ENCODE results near the gene GNPNAT1. TPM values are rescaled to one million over a fixed set of nuclear protein-coding genes. Genes with fewer than 3 reads are reported as not detected.

Gene GNPNAT1
- total RNA-seq, 6 experiments from 2014 or later = 43.1 to 53.6 (median 47.2) TPM

DNA sequence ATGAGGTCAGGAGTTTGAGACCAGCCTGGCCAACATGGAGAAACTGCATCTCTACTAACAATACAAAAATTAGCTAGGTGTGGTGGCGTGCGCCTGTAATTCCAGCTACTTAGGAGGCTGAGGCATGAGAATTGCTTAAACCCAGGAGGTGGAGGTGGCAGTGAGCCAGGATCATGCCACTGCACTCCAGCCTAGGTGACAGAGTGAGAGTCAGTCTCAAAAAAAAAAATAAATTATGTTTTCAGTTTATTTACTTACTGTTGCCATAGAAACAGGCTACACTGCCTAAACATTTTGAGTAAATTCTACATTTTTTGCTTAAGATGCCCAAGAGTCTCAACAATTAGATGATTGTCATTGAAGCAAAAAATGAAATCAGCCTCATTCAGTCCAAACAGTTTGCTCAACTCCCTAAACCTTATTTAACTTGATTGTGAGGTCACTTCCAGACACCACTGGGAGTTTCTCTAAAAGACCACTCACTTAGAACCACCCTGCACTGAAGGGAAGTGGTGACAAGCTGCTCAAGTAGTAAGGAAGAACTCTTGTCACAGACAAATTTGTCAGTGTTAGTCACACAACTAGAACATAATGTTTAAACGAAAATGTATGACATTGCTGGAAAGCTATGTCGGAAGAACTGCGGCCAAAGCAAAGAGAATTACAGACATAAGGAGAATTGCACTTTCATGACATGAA lies 9.8 kb upstream of the GNPNAT1 start:
- peak; percentile 90 for DNase-seq
- Mint-ChIP-seq H3K27ac (peak overlapping the region; percentile 95), H3K9me3 (no peaks in the 10 kb centered on the region), H3K4me1 (ENCODE audit: low read depth) (peaks cover 42% of the 10 kb centered on the region), H3K36me3 (ENCODE audit: low read depth) (no peaks in the 10 kb centered on the region), H3K4me3 (peak overlapping the region; percentile 67), H3K27me3 (ENCODE audit: insufficient read depth) (peaks cover 2% of the 10 kb centered on the region; the same call in 1 of the 2 replicates)
- TF ChIP-seq, protein P1, sequence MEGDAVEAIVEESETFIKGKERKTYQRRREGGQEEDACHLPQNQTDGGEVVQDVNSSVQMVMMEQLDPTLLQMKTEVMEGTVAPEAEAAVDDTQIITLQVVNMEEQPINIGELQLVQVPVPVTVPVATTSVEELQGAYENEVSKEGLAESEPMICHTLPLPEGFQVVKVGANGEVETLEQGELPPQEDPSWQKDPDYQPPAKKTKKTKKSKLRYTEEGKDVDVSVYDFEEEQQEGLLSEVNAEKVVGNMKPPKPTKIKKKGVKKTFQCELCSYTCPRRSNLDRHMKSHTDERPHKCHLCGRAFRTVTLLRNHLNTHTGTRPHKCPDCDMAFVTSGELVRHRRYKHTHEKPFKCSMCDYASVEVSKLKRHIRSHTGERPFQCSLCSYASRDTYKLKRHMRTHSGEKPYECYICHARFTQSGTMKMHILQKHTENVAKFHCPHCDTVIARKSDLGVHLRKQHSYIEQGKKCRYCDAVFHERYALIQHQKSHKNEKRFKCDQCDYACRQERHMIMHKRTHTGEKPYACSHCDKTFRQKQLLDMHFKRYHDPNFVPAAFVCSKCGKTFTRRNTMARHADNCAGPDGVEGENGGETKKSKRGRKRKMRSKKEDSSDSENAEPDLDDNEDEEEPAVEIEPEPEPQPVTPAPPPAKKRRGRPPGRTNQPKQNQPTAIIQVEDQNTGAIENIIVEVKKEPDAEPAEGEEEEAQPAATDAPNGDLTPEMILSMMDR (IDR thresholded peaks at IDR 0.05) = no peak

DNA sequence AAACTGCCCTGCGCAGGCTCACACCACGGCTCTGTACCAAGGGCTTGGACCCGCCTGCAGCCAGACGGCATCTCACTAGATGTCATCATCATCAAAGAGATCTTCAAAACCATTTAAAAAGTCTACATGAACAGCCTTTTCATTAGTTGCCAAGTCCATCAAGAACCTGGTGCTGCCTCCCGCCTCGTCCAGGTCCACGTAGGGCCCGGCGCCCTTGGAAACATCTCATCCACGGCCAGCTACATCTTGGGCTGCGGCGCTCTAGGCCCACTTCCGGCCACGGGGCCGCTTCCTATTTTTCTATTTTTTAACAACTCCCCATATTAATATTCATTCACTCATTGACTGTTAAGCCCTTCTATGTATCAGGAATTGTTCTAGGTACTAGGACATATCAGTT lies 7.4 kb upstream of the GNPNAT1 start:
- TF ChIP-seq, protein P1 (IDR thresholded peaks at IDR 0.05) = no peak
- H3K4me1 Mint-ChIP-seq (ENCODE audit: low read depth) = peaks cover 42% of the 10 kb centered on the region
- peaks cover 2% of the 10 kb centered on the region; the same call in 1 of the 2 replicates for H3K27me3 Mint-ChIP-seq (ENCODE audit: insufficient read depth)
- H3K36me3 Mint-ChIP-seq (ENCODE audit: low read depth) = no peaks in the 10 kb centered on the region
- DNase-seq = no peak
- H3K9me3 Mint-ChIP-seq = no peaks in the 10 kb centered on the region
- no peak overlapping the region for H3K4me3 Mint-ChIP-seq
- no peak overlapping the region for H3K27ac Mint-ChIP-seq

DNA sequence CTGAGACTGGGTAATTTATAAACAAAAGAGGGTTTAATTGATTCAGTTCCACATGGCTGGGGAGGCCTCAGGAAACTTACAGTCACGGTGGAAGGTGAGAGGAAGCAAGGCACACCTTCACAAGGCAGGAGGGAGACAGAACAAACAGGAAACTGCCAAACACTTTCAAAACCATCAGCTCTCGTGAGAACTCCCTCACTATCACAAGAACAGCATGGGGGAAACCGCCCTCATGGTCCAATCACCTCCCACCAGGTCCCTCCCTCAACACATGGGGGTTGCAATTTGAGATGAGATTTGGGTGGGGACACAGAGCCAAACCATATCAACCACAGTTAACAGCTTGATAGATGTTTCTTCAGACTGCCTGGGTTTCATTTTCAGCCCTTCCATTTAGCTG lies 6.2 kb upstream of the GNPNAT1 start:
- TF ChIP-seq, protein P1 (IDR thresholded peaks at IDR 0.05) = no peak
- Mint-ChIP-seq H3K27ac (no peak overlapping the region), H3K36me3 (ENCODE audit: low read depth) (no peaks in the 10 kb centered on the region), H3K27me3 (ENCODE audit: insufficient read depth) (peaks cover 2% of the 10 kb centered on the region; the same call in 1 of the 2 replicates), H3K4me3 (no peak overlapping the region), H3K9me3 (no peaks in the 10 kb centered on the region), H3K4me1 (ENCODE audit: low read depth) (peaks cover 38% of the 10 kb centered on the region)
- no peak for DNase-seq

DNA sequence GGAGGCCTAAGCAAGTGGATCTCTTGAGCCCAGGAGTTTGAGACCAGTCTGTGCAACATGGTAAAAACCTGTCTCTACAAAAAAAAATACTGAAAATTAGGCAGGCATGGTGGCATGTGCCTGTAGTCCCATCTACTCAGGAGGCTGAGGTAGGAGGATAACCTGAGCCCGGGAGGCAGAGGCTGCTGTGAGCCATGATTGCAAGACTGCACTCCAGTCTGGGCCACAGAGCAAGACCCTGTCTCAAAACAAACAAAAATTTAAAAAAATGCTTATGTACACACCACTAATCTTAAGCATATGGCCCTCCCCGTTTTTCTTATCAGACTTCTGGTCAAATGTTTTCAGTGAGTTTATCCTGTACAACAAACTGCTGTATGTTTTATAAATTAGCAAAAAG lies 1.7 kb upstream of the GNPNAT1 start:
- TF ChIP-seq, protein P1 (IDR thresholded peaks at IDR 0.05) = no peak
- Mint-ChIP-seq H3K4me3 (peak overlapping the region; percentile 6; the same call in 1 of the 2 replicates), H3K9me3 (peaks cover 13% of the 10 kb centered on the region), H3K4me1 (ENCODE audit: low read depth) (peaks cover 47% of the 10 kb centered on the region), H3K27me3 (ENCODE audit: insufficient read depth) (peaks cover 1% of the 10 kb centered on the region), H3K27ac (peak overlapping the region; percentile 46; the same call in 1 of the 2 replicates), H3K36me3 (ENCODE audit: low read depth) (peaks cover 21% of the 10 kb centered on the region)
- DNase-seq = no peak

DNA sequence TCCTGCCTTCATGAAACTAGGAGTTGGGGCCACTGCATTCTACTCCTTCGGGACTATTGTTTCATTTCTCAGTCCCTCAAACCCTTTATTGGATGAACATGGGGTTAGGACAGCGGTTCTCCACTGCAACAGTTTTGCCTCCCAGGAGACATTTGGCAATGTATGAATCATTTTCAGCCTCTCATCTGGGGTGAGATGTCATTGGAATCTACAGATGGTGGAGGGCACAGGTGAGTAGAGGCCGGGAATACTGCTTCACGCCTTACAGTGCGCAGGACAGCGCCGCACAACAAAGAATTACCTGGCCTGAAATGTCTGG lies 649 bp upstream of the GNPNAT1 start:
- Mint-ChIP-seq H3K4me1 (ENCODE audit: low read depth) (peaks cover 52% of the 10 kb centered on the region), H3K4me3 (peak overlapping the region; percentile 93), H3K9me3 (peaks cover 13% of the 10 kb centered on the region), H3K36me3 (ENCODE audit: low read depth) (peaks cover 21% of the 10 kb centered on the region), H3K27ac (peak overlapping the region; percentile 99), H3K27me3 (ENCODE audit: insufficient read depth) (peaks cover 1% of the 10 kb centered on the region)
- TF ChIP-seq, protein P1 (IDR thresholded peaks at IDR 0.05) = no peak
- DNase-seq = no peak

Measured in HFFc6 (cell line).